Activated CD8-positive, alpha-beta memory T cell treated with anti-CD3 and anti-CD28 coated beads, Interleukin-2, amount 50 U/mL, for 24 hours (primary cell): ENCODE measurements around the gene MYH1.

Source experiments
- DNase-seq: peaks from one replicate; pipeline ENCODE4 v3.0.0-alpha.2; 2020; ENCODE audit errors: extremely low read depth

The MYH1 gene

DNA sequence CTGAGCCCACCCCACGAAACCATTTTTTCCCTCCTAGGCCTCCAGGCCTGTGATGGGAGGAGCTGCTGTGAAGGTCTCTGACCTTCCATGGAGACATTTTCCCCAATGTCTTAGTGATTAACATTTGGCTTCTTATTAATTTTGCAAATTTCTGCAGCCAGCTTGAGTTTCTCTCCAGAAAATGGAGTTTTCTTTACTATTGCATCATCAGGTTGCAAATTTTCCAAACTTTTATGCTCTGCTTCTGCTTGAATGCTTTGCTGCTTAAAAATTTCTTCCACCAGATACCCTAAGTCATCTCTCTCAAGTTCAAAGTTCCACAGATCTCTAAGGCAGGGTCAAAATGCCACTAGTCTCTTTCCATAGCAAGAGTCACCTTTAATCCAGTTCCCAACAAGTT lies 36.1 kb downstream of the MYH1 start:
- no peak for DNase-seq

DNA sequence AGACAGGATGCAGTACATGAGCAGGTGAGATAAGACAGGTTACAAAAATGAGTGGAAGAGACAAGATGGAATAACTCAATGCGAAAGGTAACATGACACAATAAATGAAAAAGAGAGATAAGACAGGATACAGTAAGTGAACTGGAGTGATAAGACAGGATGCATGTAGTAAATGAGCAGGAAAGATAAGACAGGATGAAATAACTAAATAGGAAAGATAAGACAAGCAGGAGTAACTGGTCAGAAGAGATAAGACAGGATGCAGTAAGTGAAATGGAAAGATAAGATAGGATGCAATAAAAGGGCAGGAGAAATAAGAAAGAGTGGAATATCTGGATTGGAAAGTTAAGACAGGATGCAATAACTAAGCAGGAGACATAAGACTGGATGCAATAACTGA lies 40.6 kb downstream of the MYH1 start:
- DNase-seq: no peak

DNA sequence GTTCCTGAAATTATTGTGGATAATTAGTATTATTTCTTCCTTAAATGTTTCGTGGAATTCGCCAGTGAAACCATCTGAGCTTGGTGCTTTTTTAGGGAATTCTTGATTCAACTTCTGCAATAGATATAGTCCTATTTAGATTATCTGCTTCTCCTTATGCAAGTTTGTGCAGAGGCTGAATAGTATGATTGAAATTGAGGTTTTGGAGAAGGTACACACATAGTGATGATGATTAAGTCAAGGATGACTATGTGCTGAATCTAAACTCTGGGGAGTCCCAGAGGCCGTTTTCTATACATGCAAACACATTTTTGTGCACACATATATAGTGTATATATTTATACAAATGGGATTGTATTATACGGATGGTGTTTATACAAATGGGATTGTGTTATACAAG lies 43.8 kb downstream of the MYH1 start:
- DNase-seq: no peak

DNA sequence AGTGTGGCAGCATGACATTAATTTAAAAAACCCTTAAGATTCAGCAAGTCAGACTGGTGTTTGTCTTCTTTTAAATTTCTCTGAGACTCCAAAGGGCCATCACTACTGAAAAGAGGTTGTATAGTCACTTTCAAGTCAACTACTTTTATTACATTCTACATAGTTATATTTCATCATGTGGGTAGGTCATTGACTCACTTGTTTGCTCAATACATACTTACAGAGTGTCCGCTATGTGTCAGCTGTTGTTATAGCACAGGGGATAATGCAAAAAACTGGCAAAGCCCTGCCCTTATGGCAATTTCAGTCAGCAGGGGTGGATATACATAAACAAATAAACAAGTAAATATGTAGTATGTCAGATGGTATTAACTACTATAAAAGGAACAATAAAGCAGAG lies 46.5 kb downstream of the MYH1 start:
- DNase-seq: no peak

GRCh38 chr17:10469459-10469858 lies 48.9 kb downstream of the MYH1 start, which contains the start of gene MYH4:
Gene MYH4 (minus strand): TSS chr17:10469559. CDS start chr17:10466745, 2,814 bp downstream.
- DNase-seq: no peak

GRCh38 chr17:10463402-10463801 lies 54.9 kb downstream of the MYH1 start:
- no peak for DNase-seq

- DNase-seq: no peak
These were observed 58.3 kb downstream of the MYH1 start for GRCh38 chr17:10460062-10460461.

DNA sequence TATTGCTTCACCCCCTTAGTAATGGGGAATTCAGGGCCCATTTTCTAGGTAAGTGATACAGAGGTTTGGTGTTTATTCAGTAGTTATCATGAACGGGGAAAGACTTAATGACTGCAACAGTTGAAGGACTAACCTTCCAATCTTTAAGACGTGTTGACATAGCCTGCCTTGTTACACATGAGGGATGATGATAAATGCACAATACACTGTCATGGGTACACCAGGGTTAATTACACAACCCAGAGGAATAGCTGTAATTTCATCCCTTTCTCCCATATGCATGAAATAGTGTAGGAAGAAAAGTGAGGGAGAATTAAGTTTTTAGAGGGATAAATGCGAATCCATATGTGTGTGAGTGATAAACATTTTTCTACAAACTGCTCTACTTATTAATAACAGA lies 59.6 kb downstream of the MYH1 start:
- DNase-seq: no peak

- DNase-seq: no peak
These were observed 60.4 kb downstream of the MYH1 start for GRCh38 chr17:10457952-10458351.

DNA sequence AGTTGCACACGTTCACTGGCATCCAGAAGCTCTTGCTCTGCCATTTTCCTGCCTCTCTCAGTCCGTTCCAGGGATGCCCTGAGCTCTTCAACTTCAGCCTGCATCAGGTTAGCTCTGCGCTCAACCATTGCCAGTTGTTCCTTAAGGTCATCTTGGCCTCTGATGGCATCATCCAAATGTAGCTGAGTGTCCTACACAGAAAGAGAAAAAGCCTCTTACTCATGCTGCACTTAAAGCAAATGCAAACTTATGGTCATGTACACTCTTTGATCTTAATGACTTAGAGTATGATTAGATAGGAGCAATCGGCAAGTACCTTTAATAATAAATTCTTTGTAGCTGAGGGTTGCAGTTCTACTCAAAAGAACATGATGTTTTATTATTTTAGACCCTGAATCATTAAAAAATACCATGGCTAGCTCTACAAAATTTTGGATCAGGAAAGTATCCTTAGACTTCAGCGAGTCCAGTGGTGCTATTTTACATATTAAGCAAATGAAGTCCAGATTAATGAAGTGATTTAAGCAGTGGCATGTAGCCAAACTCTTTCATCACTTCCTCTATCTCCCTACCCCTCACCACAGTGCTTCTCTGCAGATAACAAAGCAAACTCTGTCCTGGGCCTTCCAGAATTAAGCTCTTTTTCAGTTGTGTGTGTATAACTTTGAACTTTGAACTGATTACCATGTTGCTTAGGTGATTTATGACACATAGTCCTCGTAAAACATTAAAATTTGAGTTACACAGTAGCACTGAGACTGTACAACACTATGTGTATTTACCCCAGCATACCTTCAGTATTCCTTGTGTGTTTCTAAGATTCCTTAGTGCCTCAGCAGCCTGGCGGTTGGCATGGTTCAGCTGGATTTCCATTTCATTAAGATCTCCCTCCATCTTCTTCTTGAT lies 71.1 kb downstream of the MYH1 start:
- no peak for DNase-seq
